ENCODE data around the gene CDA.

Gene CDA

DNA sequence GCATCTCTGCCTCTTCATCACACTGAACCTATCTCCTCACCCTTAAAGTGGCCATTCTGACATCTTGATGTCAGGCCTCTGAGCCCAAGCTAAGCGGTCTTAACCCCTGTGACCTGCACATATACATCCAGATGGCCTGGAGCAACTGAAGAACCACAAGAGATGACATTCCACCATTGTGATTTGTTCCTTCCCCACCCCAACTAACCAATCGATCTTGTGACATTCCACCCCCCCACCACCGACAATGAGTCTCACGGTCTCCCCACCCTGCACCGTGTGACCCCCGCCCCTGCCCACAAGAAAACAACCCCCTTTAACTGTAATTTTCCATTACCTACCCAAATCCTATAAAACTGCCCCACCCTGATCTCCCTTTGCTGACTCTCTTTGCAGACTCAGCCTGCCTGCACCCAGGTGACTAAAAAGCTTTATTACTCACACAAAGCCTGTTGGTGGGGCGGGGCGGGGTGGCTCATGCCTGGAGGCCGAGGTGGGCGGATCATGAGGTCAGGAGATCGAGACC lies 23.4 kb downstream of the CDA start:
- peak overlapping the region in 2 of 3 experiments; percentile 30 to 46 for H3K27ac Mint-ChIP-seq
- no peaks in the 10 kb centered on the region for H3K36me3 Mint-ChIP-seq (ENCODE audit: low read depth)
- H3K9me3 Mint-ChIP-seq = no peaks in the 10 kb centered on the region
- H3K4me1 Mint-ChIP-seq = peaks cover 32% of the 10 kb centered on the region
- no peak for TF ChIP-seq CTCF (IDR thresholded peaks at IDR 0.05; ENCODE audit: unreplicated experiment in 3 of 3)
- H3K4me3 Mint-ChIP-seq = no peak overlapping the region
- H3K27me3 Mint-ChIP-seq (ENCODE audit: low read depth) = peaks cover 9% of the 10 kb centered on the region

DNA sequence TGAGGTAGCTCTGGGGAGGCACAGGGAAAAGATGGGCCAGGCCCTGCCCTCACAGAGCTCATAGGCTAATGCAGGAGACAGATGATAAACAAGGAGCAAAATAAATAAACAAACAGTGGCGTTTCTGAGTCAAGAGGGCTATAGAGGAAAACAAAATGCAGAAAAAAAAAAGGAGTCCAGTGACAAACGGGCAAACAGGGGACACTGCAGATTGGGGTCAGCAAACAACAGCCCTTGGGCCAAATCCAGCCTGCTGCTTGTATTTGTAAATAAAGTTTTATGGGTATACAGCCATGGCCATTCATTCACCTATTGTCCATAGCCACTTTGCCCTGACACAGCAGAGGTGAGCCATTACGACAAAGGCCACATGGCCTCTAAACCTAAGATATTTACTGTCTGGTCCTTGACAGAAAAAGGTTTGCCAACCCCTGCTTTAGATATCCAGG lies 25.3 kb downstream of the CDA start:
- no peaks in the 10 kb centered on the region for H3K9me3 Mint-ChIP-seq
- peak overlapping the region; percentile 40 to 82 (median 63) for H3K27ac Mint-ChIP-seq
- no peaks in the 10 kb centered on the region for H3K36me3 Mint-ChIP-seq (ENCODE audit: low read depth)
- no peak overlapping the region for H3K4me3 Mint-ChIP-seq
- TF ChIP-seq CTCF (IDR thresholded peaks at IDR 0.05; ENCODE audit: unreplicated experiment in 3 of 3) = no peak
- peaks cover 9% of the 10 kb centered on the region for H3K27me3 Mint-ChIP-seq (ENCODE audit: low read depth)
- H3K4me1 Mint-ChIP-seq = peaks cover 27% of the 10 kb centered on the region

DNA sequence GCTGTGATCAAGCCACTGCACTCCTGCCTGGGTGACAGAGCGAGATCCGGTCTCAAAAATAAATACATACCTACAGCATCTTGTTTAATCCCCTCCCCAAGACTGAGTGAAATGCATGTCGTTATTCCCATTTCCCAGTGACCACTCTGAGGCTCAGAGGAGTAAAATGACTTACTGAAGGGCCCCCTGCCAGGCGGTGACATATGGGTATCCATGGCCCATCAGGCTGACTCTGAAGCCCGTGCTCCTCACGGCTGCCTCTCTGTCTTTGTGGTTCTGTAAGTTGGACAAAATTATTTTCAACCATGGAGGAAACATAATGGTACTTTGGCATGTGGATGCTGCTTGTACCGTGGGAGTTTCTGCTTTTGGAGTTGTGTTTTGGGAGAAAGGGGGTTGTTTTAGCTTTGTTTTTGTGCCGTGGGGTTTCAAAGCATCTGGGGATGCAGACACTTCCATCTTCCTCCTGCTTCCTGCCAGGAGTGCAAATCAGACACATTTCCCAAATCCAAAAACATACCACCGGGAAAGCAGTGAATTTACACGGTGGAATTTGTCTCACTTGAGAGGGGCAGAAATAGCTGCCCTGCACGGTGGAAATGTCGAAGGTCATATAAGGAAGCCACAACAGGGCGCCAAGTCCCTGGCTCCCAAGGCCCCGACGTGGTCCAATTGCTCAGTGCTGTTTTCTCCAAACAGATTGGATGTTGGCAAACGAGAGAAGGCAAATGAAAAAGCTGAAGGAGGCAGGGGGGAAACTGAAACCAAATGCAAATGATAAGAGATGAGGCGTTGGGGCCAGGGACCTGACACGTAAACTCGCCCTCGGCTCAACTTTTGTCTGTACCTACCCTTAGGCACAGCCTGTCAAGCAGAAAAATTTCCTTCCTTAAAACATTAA lies 27.3 kb downstream of the CDA start:
- H3K4me1 Mint-ChIP-seq = peaks cover 19% of the 10 kb centered on the region
- no peak for TF ChIP-seq CTCF (IDR thresholded peaks at IDR 0.05; ENCODE audit: unreplicated experiment in 3 of 3)
- no peak overlapping the region for H3K4me3 Mint-ChIP-seq
- H3K27me3 Mint-ChIP-seq (ENCODE audit: low read depth) = peaks cover 3% of the 10 kb centered on the region
- H3K27ac Mint-ChIP-seq = peak overlapping the region in 1 of 3 experiments; percentile 29
- no peaks in the 10 kb centered on the region for H3K36me3 Mint-ChIP-seq (ENCODE audit: low read depth)
- no peaks in the 10 kb centered on the region for H3K9me3 Mint-ChIP-seq

GRCh38 chr1:20616847-20617487 lies 28.1 kb downstream of the CDA start:
- Mint-ChIP-seq H3K4me1 (peaks cover 19% of the 10 kb centered on the region), H3K36me3 (ENCODE audit: low read depth) (no peaks in the 10 kb centered on the region), H3K9me3 (no peaks in the 10 kb centered on the region), H3K4me3 (no peak overlapping the region), H3K27me3 (ENCODE audit: low read depth) (peaks cover 3% of the 10 kb centered on the region), H3K27ac (peak overlapping the region in 1 of 3 experiments; percentile 29)
- no peak for TF ChIP-seq CTCF (IDR thresholded peaks at IDR 0.05; ENCODE audit: unreplicated experiment in 3 of 3)

GRCh38 chr1:20618550-20618949 lies 29.7 kb downstream of the CDA start:
- TF ChIP-seq CTCF (IDR thresholded peaks at IDR 0.05; ENCODE audit: unreplicated experiment in 3 of 3) = no peak
- Mint-ChIP-seq H3K4me3 (no peak overlapping the region), H3K27me3 (ENCODE audit: low read depth) (peaks cover 3% of the 10 kb centered on the region), H3K9me3 (no peaks in the 10 kb centered on the region), H3K27ac (no peak overlapping the region), H3K36me3 (ENCODE audit: low read depth) (no peaks in the 10 kb centered on the region), H3K4me1 (peaks cover 16% of the 10 kb centered on the region)

Data from nephron (organoid).